ENCODE results near the gene SARDH. TPM values are rescaled to one million over a fixed set of nuclear protein-coding genes. Genes with fewer than 3 reads are reported as not detected.

The SARDH gene
- total RNA-seq, 1 donor from 2014 or later = 5.1 TPM

- H3K4me1 Mint-ChIP-seq (ENCODE audit: low read depth) = no peaks in the 10 kb centered on the region
- H3K27me3 Mint-ChIP-seq = peaks cover 8% of the 10 kb centered on the region
- no peak overlapping the region for H3K27ac Mint-ChIP-seq
- no peak overlapping the region for H3K4me3 Mint-ChIP-seq (ENCODE audit: low read depth)
- no peaks in the 10 kb centered on the region for H3K9me3 Mint-ChIP-seq (ENCODE audit: low read depth)
- H3K36me3 Mint-ChIP-seq (ENCODE audit: insufficient read depth) = no peaks in the 10 kb centered on the region
- no peak for DNase-seq (ENCODE audit: low spot score, unreplicated experiment)
- no peak for TF ChIP-seq CTCF (IDR thresholded peaks at IDR 0.05; ENCODE audit: unreplicated experiment)
These were observed 73.1 kb downstream of the SARDH start for GRCh38 chr9:133665096-133665495.

- H3K27ac Mint-ChIP-seq = no peak overlapping the region
- H3K27me3 Mint-ChIP-seq = peaks cover 14% of the 10 kb centered on the region
- no peaks in the 10 kb centered on the region for H3K9me3 Mint-ChIP-seq (ENCODE audit: low read depth)
- H3K36me3 Mint-ChIP-seq (ENCODE audit: insufficient read depth) = no peaks in the 10 kb centered on the region
- no peak for DNase-seq (ENCODE audit: low spot score, unreplicated experiment)
- H3K4me3 Mint-ChIP-seq (ENCODE audit: low read depth) = no peak overlapping the region
- H3K4me1 Mint-ChIP-seq (ENCODE audit: low read depth) = no peaks in the 10 kb centered on the region
- TF ChIP-seq CTCF (IDR thresholded peaks at IDR 0.05; ENCODE audit: unreplicated experiment) = no peak
These were observed 73.7 kb downstream of the SARDH start for GRCh38 chr9:133664173-133665050.

GRCh38 chr9:133661846-133662540, 76.2 kb downstream of the SARDH start:
- no peak for TF ChIP-seq CTCF (IDR thresholded peaks at IDR 0.05; ENCODE audit: unreplicated experiment)
- no peak overlapping the region for H3K27ac Mint-ChIP-seq
- no peak overlapping the region for H3K4me3 Mint-ChIP-seq (ENCODE audit: low read depth)
- H3K36me3 Mint-ChIP-seq (ENCODE audit: insufficient read depth) = no peaks in the 10 kb centered on the region
- no peaks in the 10 kb centered on the region for H3K9me3 Mint-ChIP-seq (ENCODE audit: low read depth)
- peaks cover 4% of the 10 kb centered on the region for H3K4me1 Mint-ChIP-seq (ENCODE audit: low read depth)
- no peak for DNase-seq (ENCODE audit: low spot score, unreplicated experiment)
- peaks cover 36% of the 10 kb centered on the region for H3K27me3 Mint-ChIP-seq

GRCh38 chr9:133659516-133659915, 78.6 kb downstream of the SARDH start:
- Mint-ChIP-seq H3K4me1 (ENCODE audit: low read depth) (peaks cover 4% of the 10 kb centered on the region), H3K27me3 (peaks cover 47% of the 10 kb centered on the region), H3K9me3 (ENCODE audit: low read depth) (no peaks in the 10 kb centered on the region), H3K27ac (no peak overlapping the region), H3K4me3 (ENCODE audit: low read depth) (no peak overlapping the region), H3K36me3 (ENCODE audit: insufficient read depth) (no peaks in the 10 kb centered on the region)
- no peak for TF ChIP-seq CTCF (IDR thresholded peaks at IDR 0.05; ENCODE audit: unreplicated experiment)
- no peak for DNase-seq (ENCODE audit: low spot score, unreplicated experiment)
